Esophagus squamous epithelium (tissue), 4 donors: Measurements from ENCODE around the gene ZBTB8B.

Experiments used
- CTCF ChIP-seq, 6 experiments: fragments of 450-650 bp in 4 of 6; fragments of 200-600 bp in 2 of 6; sonication (generic) in 2 of 6; IDR thresholded peaks; one replicate each; pipeline ENCODE4 v1.5.1; 2016 to 2019; ENCODE audit warnings: antibody characterized with exemption in 6 of 6, mild to moderate bottlenecking in 4 of 6, moderate library complexity in 4 of 6
- POLR2A ChIP-seq, 4 donors: fragments of 450-650 bp; IDR thresholded peaks; one replicate each; pipeline ENCODE4 v1.6.1; 2017; ENCODE audit warnings: antibody characterized with exemption in 4 of 4, mild to moderate bottlenecking in 4 of 4, moderate library complexity in 3 of 4

DNA sequence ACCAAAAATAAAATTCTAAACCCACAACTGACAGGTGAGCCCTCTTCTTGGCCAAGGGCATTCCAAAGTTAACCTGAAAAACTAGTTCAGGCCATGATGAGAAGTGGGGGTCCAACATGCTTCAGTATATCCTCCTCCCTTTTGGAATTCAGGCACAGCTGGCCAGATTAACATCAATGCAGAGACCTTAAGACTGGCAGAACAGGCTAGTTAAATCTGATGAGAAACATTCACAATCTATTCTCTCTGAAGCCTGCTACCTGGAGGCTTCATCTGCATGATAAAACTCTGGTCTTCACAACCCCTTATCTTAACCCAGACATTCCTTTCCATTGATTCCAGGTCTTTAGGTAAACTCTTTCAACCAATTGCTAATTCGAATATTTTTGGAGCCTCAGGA, 26.7 kb upstream of the ZBTB8B start:
- TF ChIP-seq CTCF (IDR thresholded peaks at IDR 0.05): no peak
- no peak for TF ChIP-seq POLR2A (IDR thresholded peaks at IDR 0.05)
